Adipocyte (in vitro differentiated cells): Measurements from ENCODE around the gene NR6A1.

Source experiments
- DNase-seq: peaks from one replicate; pipeline ENCODE4 v3.0.0-alpha.2; 2015; ENCODE audit warnings: low read depth
- H3K27me3 ChIP-seq: replicated peaks from 2 replicates; pipeline ENCODE4 v1.7.0; 2013; ENCODE audit warnings: mild to moderate bottlenecking, low read length, moderate library complexity; ENCODE audit not compliant: control insufficient read depth, insufficient read depth
- H3K36me3 ChIP-seq: 2 replicates; pipeline ENCODE4 v1.7.0; 2013; ENCODE audit warnings: low read length, mild to moderate bottlenecking, moderate library complexity; ENCODE audit not compliant: control insufficient read depth, insufficient read depth, severe bottlenecking
- H3K4me1 ChIP-seq: 2 replicates; pipeline ENCODE4 v1.7.0; 2013; ENCODE audit warnings: mild to moderate bottlenecking, low read length, moderate library complexity; ENCODE audit not compliant: control insufficient read depth, insufficient read depth
- H3K4me3 ChIP-seq: 2 replicates; pipeline ENCODE4 v1.7.0; 2013; ENCODE audit warnings: mild to moderate bottlenecking, low read length, moderate library complexity
- H3K9ac ChIP-seq: 2 replicates; pipeline ENCODE4 v1.7.0; 2013; ENCODE audit warnings: mild to moderate bottlenecking, low read length, moderate library complexity
- H3K9me3 ChIP-seq: 2 replicates; pipeline ENCODE4 v1.7.0; 2013; ENCODE audit warnings: mild to moderate bottlenecking, low read length, moderate library complexity; ENCODE audit not compliant: control insufficient read depth

The NR6A1 gene

DNA sequence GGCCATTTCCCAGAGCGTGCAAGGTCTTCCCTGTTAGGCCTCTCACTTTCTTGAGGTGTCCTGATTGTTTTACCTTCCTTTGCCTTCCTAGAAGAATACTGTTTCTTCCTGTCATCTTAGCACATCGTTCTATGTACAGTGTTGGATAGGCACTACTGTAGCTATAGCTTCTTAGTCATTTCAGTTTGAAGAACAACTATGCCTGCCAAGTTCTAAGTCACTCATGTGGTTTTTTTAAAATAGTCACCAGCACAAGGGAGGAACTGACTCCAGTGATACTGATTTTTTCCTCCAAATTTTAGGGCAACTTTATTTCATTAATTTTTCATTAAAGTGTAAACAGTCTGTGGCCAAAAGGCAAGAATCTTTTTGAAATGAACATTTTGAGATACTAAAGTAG lies 141.5 kb downstream of the NR6A1 start:
- Histone ChIP-seq H3K9me3 (no peaks in the 10 kb centered on the region), H3K9ac (no peak overlapping the region), H3K4me3 (no peak overlapping the region), H3K4me1 (peaks cover 22% of the 10 kb centered on the region), H3K36me3 (no peaks in the 10 kb centered on the region), H3K27me3 (no peaks in the 10 kb centered on the region)
- peak; percentile 61 for DNase-seq

DNA sequence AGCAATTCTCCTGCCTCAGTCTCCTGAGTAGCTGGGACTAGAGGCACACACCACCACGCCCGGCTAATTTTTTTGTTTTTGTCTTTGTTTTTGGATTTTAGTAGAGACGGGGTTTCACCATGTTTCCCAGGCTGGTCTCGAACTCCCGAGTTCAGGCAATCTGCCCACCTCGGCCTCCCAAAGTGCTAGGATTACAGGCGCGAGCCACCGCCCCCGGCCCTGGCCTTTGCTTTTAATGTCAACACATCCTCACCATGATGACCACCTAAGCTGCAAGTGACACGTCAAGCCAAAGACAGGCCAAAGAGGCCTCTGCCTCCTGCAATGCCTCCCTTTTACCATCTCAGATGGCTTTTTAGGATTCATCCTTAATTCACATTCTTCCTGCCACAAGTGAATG lies 142.4 kb downstream of the NR6A1 start:
- no peak for DNase-seq
- Histone ChIP-seq H3K4me3 (no peak overlapping the region), H3K36me3 (no peaks in the 10 kb centered on the region), H3K9ac (no peak overlapping the region), H3K4me1 (peaks cover 22% of the 10 kb centered on the region), H3K9me3 (no peaks in the 10 kb centered on the region), H3K27me3 (no peaks in the 10 kb centered on the region)

GRCh38 chr9:124626276-124626675 lies 144.8 kb downstream of the NR6A1 start:
- no peaks in the 10 kb centered on the region for H3K9me3 ChIP-seq
- H3K4me1 ChIP-seq = peaks cover 10% of the 10 kb centered on the region
- no peak overlapping the region for H3K4me3 ChIP-seq
- H3K27me3 ChIP-seq = no peaks in the 10 kb centered on the region
- H3K9ac ChIP-seq = no peak overlapping the region
- no peaks in the 10 kb centered on the region for H3K36me3 ChIP-seq
- DNase-seq = peak; percentile 25

DNA sequence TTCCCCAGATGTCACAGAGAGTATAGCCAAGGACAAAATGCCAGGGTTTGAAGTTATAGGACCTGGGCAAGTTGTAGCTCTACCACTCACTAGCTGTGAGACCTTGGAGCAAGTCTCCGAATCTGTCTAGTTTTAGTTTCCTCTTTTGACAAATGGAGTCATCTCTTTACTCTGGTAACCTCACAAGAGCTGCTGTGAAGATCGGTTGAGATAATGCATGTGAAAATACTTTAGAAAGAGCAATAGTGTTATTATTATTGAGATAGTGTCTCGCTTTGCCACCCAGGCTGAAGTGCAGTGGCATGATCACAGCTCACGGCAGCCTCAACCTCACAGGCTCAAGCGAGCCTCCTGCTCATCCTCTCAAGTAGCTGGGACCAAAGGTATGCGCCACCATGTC lies 146.0 kb downstream of the NR6A1 start:
- no peak for DNase-seq
- Histone ChIP-seq H3K4me3 (no peak overlapping the region), H3K9ac (no peak overlapping the region), H3K4me1 (peaks cover 10% of the 10 kb centered on the region), H3K9me3 (no peaks in the 10 kb centered on the region), H3K27me3 (no peaks in the 10 kb centered on the region), H3K36me3 (no peaks in the 10 kb centered on the region)

GRCh38 chr9:124624735-124624992 lies 146.4 kb downstream of the NR6A1 start:
- Histone ChIP-seq H3K9me3 (no peaks in the 10 kb centered on the region), H3K4me1 (peaks cover 6% of the 10 kb centered on the region), H3K4me3 (no peak overlapping the region), H3K9ac (no peak overlapping the region), H3K27me3 (no peaks in the 10 kb centered on the region), H3K36me3 (no peaks in the 10 kb centered on the region)
- DNase-seq = no peak

- Histone ChIP-seq H3K27me3 (no peaks in the 10 kb centered on the region), H3K36me3 (no peaks in the 10 kb centered on the region), H3K9ac (no peak overlapping the region), H3K4me3 (no peak overlapping the region), H3K4me1 (peaks cover 1% of the 10 kb centered on the region), H3K9me3 (no peaks in the 10 kb centered on the region)
- DNase-seq = no peak
Measured at GRCh38 chr9:124623966-124624734, 147.0 kb downstream of the NR6A1 start.

GRCh38 chr9:124622882-124623281 lies 148.2 kb downstream of the NR6A1 start:
- Histone ChIP-seq H3K4me1 (no peaks in the 10 kb centered on the region), H3K36me3 (no peaks in the 10 kb centered on the region), H3K9me3 (no peaks in the 10 kb centered on the region), H3K27me3 (no peaks in the 10 kb centered on the region), H3K4me3 (no peak overlapping the region), H3K9ac (no peak overlapping the region)
- DNase-seq = no peak

DNA sequence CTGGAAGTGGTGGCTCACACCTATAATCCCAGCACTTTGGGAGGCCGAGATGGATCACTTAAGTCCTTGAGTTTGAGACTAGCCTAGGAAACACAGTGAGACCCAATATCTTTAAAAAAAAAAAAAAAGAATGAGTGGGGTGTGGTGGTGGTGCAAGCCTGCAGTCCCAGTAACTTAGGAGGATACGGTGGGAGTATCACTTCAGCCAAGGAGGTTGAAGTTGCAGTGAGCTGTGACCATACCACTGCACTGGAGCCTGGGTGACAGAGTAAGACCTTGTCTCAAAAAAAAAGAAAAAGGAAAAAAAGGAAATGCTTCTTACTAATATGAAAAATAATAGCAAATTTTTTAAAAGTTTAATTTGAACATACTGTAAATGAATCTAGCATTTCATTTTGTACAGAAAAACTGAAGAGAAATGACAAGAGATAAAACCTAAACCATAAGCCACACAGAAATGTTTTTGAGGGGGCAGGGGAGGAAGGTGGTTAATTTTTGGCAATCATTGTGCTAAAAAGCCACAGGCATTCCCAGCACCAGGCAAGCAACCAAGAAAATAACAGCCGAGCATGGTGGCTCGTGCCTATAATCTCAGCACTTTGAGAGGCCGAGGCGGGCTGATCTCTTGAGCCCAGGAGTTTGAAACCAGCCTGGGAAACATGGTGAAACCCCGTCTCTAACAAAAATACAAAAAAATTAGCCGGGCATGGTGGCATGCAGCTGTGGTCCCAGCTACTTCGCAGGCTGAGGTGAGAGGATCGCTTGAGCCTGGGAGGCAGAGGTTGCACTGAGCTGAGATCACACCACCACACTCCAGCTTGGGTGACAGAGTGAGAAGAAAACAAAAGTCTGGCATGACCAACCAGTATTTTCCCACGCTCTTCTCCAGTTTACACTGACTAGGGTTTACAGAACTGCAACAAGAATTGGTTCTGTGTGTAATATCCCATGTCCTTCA lies 149.5 kb downstream of the NR6A1 start:
- Histone ChIP-seq H3K4me3 (no peak overlapping the region), H3K9ac (no peak overlapping the region), H3K36me3 (no peaks in the 10 kb centered on the region), H3K4me1 (no peaks in the 10 kb centered on the region), H3K9me3 (no peaks in the 10 kb centered on the region), H3K27me3 (no peaks in the 10 kb centered on the region)
- peak; percentile 42 for DNase-seq

GRCh38 chr9:124618476-124618875 lies 152.6 kb downstream of the NR6A1 start:
- Histone ChIP-seq H3K4me1 (peaks cover 8% of the 10 kb centered on the region), H3K9me3 (no peaks in the 10 kb centered on the region), H3K9ac (no peak overlapping the region), H3K4me3 (no peak overlapping the region), H3K36me3 (no peaks in the 10 kb centered on the region), H3K27me3 (peaks cover 4% of the 10 kb centered on the region)
- no peak for DNase-seq

DNA sequence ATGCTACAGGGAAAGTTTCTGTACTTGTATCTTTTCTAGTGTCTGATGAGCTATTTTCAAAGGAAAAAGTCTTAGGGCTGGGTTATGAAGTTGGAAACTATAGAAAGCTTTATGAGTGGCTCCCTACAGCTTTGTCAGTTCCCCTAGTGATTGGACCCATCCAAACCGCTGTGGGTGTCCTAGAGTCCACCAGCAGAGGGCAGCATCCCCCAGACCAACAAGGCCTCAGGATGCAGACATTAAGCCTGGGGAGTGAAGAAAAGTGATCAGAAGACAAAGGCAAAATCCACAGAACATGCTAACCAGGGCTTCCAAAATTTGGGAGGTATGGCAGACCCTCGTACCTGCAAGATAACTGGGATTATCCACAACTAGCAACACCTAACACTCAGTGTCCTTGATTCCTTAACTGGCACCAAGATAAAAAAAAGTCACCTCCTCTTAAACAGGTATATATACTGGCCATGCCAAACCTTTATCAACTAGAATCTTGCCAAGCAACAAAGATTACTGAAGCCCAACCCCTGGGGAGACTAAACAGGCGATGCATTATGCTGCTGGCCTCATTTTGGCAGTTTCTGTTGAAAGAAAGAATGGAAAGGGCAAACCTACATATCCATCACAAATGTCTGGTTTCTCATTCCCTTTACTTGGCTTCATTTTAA lies 153.5 kb downstream of the NR6A1 start:
- DNase-seq = peak; percentile 93
- Histone ChIP-seq H3K27me3 (peaks cover 4% of the 10 kb centered on the region), H3K4me1 (peaks cover 8% of the 10 kb centered on the region), H3K9ac (no peak overlapping the region), H3K9me3 (no peaks in the 10 kb centered on the region), H3K36me3 (no peaks in the 10 kb centered on the region), H3K4me3 (no peak overlapping the region)

DNA sequence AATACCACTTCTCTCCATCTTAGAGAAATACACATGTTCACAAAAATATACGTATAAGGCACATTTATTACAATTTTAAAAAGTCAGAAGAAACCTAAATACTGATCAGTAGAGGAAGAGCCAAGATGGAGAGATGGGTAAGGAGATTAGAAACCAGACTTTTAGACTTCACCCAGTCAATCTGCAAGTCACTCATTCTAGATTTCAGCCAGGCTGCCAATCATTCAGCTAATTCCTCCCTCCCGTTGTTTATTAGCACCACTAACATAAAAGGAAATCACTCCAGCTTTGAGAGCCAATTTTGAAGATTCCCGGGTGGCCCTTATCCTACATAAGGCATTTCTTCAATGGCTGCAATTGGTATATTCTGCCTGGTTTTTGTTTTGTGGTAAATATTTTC lies 154.2 kb downstream of the NR6A1 start:
- Histone ChIP-seq H3K9ac (no peak overlapping the region), H3K27me3 (peaks cover 4% of the 10 kb centered on the region), H3K4me3 (no peak overlapping the region), H3K4me1 (peaks cover 8% of the 10 kb centered on the region), H3K36me3 (no peaks in the 10 kb centered on the region), H3K9me3 (no peaks in the 10 kb centered on the region)
- DNase-seq = no peak
